Activated CD8-positive, alpha-beta memory T cell treated with anti-CD3 and anti-CD28 coated beads for 36 hours (primary cell): ENCODE results near the gene DLGAP1. TPM values are rescaled to one million over a fixed set of nuclear protein-coding genes. Genes with fewer than 3 reads are reported as not detected.

ENCODE experiments used
- CTCF ChIA-PET: fragments of 350-600 bp; sonication (Branson Sonifier 250); formaldehyde crosslinking; loops from one replicate; lab custom pipeline; 2021; ENCODE audit warnings: antibody characterized with exemption; lab: Charles Lee
- POLR2A ChIA-PET: fragments of 350-600 bp; sonication (Branson Sonifier 250); formaldehyde crosslinking; loops from one replicate; lab custom pipeline; 2021; ENCODE audit warnings: antibody characterized with exemption; lab: Charles Lee
- total RNA-seq, 2 experiments: library from RNA; stranded (reverse); gene quantifications; one replicate each; pipeline ENCODE4 v1.2.3, GENCODE V29; 2021

The DLGAP1 gene
- total RNA-seq, 2 experiments from 2014 or later, result not detected

DNA sequence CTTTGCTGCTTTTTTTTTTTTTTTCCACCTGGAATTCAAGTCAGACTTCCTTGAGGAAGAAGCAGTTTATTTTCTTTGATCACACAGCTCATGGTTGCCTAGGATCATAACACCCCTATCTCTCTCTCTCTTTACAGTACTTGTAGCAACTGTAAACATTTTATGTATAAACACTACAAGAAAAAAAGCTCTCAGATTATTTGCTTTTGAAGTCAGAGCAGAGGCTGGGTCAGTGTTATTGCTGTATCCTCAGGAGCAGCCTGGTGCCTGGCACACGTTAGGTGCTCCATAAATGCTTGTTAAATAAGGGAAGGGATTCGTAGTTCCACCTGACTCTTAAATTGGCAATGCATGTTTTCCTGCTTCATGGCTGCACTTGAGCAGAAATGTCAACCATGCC, 783.9 kb downstream of the DLGAP1 start:
- ChIA-PET POLR2A (no interaction called here), CTCF (no interaction called here)

DNA sequence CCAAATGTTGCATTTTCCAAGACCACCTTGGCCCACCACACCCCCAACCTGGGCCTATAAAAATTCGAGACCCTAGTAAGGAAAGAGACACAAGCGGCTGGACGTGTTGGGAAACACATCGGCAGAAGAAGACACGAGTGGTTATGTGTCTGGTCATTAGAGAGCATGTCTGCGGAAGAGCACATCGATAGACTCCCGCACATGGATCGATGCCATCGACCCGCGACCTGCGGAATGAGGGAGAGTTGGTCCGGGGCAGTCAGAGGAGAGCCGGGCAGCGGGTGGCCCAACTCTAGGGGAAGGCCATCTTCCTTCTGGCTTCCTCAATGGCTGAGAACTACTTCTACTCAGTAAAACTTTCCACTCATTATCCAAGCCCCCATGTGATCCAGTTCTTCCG, 785.7 kb downstream of the DLGAP1 start:
- POLR2A ChIA-PET, result no interaction called here
- CTCF ChIA-PET, result no interaction called here

DNA sequence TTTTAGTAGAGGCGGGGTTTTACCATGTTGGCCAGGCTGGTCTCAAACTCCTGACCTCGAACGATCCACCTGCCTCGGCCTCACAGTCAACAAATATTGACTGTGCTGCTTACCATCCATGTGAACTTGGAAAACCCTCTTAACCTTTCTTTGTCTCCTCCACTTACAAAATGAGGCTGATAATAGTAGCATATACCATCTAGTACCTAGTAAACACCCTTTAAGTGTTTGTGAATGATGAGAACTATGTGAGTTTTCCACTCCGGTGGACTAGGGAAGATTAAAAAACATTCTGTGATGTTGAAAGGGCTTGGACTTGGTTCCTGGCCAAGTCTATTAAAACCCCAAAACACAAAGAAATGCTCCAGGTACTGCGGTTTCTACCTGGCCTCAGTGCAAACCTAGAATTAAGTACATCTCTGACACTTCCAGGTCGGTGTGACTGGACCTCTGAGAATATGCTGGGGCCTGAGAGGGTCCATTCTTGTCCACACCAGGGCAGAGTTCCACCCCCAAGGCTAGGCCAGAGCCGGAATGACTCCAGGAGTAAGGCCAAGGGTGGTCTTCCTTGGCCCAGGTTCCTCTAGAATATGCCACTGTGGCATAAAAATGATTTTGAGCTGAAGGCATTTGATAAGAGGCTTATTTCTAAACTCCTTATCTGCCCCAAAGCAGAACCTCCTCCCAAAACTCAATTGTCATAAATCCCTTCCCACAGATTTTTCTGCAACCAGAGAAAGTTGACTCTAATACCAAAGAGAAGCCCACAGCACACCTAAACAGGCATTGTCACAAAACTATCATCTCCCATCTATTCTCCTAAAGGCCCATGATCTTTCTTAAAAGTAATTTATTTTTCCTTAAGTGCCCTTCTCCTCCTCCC, 787.6 kb downstream of the DLGAP1 start:
- ChIA-PET CTCF (interaction anchor here (0.8 to 3.7 kb wide), 9 partner anchors 18 to 390 kb away, joined by 3 to 33 read pairs (median 6); no protein-coding TSS in a partner anchor), POLR2A (no interaction called here)

DNA sequence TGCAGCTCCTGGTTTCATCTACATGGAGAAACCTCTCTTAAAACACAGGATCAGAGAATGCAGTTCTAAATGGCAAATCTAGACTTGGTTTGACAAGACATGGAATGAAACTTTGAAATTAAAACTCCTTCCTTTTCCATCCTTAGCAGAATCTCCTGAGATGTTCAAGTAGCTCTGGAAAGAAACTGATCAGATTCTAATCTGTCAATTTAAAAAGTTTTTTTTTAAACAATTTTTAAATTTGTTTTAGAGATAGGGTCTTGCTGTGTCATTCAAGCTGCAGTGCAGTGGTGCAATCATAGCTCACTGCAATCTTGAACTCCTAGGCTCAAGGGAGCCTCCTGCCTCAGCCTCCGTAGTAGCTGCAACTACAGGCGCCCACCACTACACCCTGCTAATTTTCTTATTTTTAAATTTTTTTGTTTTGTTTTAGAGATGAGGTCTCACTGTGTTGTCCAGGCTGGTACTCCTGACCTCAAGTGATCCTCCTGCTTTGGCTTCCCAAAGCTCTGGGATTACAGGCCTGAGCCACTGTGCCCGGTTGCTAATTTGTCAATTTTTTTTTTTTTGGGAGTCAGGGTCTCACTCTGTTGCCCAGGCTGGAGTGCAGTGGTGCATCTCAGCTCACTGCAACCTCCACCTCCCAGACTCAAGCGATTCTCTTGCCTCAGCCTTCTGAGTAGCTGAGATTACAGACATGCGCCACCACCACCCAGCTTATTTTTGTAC, 788.4 kb downstream of the DLGAP1 start:
- ChIA-PET CTCF (interaction anchor here (0.8 to 3.7 kb wide), 24 partner anchors 9 to 389 kb away, joined by 3 to 33 read pairs (median 4); no protein-coding TSS in a partner anchor), POLR2A (interaction anchor here (1.6 kb wide), 1 partner anchor 71 kb away, joined by 9 read pairs; no protein-coding TSS in a partner anchor)

DNA sequence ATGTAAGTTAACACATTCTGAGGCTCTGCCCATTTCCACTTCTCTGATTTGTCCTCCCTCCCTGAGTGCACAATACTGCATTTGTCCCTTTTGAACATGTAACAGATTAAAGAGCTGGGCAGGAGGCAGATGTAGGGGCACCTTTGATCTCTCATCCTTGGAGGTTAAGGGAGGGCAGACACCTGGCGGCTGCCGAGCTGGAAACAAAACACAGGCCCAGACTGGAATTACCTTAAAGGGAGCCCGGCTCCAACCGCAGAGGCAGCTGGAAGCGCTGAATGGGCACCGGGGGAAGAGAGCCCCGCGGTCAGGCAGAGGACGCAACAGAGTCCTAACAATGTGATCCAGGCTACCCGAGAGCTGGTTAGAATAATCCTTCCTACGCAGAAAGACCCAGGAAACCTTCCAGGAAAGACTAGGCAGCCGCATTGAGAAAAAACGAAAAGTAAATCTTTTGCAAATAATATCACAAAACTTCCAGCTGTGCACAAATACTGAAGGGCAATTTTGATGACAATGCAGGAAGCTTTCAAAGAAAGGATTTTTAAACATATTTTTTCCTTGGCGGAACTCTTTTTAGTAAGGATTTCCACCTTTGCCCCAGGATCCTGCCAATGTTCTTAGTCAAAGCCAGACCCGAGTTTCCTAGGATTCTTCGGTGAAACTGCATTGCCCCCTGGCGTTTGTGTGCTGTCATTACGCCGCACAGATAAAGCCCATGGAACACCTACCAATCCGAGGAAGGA, 789.2 kb downstream of the DLGAP1 start:
- ChIA-PET POLR2A (interaction anchor here (1.6 kb wide), 1 partner anchor 70 kb away, joined by 9 read pairs; no protein-coding TSS in a partner anchor), CTCF (interaction anchor here (0.5 to 3.7 kb wide), 28 partner anchors 9 to 389 kb away, joined by 3 to 33 read pairs (median 4); no protein-coding TSS in a partner anchor)

DNA sequence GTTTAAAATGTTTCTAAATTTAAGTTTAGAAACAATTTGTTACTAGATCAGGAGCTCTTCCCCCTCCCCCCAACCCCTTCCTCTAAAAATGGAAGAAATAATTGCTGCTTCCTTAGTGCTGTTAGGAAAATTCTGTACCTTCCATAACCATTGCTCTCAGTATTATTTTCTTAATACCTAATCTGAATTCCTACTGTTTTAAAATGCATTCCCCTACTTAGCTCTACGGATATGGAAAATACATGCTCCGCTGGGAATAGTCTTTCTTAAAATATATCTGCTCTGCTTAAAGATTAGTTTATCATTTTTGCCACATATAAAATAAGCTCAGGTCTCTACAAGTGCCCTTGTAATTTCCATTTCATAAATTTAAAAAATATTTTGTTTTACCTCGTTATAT, 789.9 kb downstream of the DLGAP1 start:
- ChIA-PET POLR2A (interaction anchor here (0.6 to 1.6 kb wide), 2 partner anchors 41 to 70 kb away, joined by 7 to 9 read pairs; no protein-coding TSS in a partner anchor), CTCF (interaction anchor here (0.5 to 3.7 kb wide), 12 partner anchors 23 to 388 kb away, joined by 3 to 33 read pairs (median 7); no protein-coding TSS in a partner anchor)

DNA sequence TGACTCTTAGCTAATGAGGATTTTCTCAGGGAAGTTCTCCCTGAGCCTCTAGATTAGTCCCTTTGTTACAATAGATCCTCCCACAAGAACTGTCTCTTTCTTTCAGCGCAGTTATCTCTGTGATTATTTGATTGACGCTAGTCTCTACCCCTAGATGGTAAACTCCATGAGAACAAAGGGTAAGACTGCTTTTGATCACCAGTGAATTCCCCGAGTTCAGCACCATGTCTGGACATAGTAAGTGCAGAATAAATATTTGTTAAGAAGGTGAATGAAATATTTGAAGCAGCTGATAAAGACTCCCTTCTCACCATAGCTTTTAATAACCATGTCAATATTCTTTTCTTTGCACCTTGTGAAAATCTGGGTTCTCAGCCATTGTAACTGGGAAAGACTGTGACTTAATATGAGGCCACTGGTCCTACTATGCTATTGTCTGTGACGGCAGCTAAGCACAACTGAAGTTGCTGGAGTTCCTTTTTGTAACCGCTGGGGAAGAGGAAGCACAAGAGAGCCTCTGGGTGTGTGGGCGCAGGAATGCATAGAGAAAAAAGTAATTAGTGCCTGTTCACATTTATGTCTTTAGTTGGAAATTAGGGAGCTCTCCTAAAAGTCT, 790.4 kb downstream of the DLGAP1 start:
- ChIA-PET POLR2A (interaction anchor here (0.6 kb wide), 1 partner anchor 41 kb away, joined by 7 read pairs; no protein-coding TSS in a partner anchor), CTCF (interaction anchor here (0.8 to 3.7 kb wide), 9 partner anchors 39 to 387 kb away, joined by 3 to 33 read pairs (median 11); no protein-coding TSS in a partner anchor)

DNA sequence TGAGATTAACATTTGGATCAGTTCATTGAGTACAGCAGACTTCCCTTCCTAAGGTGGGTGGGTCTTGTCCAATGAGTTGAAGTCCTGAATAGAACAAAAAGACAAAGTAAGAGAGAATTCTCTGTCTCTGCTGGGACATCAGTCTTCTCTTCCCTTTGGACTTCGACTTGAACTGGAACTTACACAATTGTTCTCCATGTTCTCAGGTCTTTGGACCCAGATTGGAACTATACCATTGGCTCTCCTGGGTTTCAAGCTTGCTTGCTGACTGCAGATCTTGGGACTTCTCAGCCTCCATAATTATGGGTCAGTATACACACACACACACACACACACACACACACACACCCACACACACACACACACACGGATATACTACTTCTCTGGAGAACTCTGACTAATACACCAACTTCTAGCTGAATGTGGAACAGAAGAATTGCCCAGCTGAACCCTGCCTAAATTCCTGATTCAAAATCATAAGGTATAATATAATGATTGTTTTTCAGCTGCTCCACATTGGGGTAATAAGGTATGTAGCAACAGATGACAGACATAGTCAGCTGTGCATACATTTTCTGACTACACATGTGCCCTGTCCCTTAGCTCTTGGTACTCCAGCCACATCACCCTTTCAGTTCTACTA, 791.1 kb downstream of the DLGAP1 start:
- ChIA-PET CTCF (interaction anchor here (0.8 to 3.7 kb wide), 7 partner anchors 38 to 386 kb away, joined by 3 to 33 read pairs (median 16); no protein-coding TSS in a partner anchor), POLR2A (no interaction called here)

DNA sequence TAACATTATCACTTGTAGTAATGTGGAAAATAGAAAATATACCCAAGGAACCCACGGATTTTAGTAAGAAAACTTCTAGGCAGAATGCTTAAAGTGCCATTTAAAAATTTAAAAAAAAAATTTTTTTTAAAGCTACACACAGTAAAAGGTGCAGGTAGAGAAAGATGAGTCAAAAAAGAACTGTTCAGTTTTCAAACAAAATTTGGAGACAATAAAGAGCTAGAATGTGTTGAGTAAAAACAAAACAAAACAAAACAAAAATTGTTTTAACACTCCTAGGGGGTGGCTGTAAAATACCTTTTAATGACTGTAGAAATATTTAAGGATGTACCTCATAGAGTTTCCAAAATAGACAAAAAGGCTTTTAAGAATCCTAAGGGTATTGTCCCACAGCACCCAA, 793.1 kb downstream of the DLGAP1 start:
- CTCF ChIA-PET, result interaction anchor here (0.6 kb wide), 1 partner anchor 140 kb away, joined by 3 read pairs; no protein-coding TSS in a partner anchor
- POLR2A ChIA-PET, result no interaction called here

DNA sequence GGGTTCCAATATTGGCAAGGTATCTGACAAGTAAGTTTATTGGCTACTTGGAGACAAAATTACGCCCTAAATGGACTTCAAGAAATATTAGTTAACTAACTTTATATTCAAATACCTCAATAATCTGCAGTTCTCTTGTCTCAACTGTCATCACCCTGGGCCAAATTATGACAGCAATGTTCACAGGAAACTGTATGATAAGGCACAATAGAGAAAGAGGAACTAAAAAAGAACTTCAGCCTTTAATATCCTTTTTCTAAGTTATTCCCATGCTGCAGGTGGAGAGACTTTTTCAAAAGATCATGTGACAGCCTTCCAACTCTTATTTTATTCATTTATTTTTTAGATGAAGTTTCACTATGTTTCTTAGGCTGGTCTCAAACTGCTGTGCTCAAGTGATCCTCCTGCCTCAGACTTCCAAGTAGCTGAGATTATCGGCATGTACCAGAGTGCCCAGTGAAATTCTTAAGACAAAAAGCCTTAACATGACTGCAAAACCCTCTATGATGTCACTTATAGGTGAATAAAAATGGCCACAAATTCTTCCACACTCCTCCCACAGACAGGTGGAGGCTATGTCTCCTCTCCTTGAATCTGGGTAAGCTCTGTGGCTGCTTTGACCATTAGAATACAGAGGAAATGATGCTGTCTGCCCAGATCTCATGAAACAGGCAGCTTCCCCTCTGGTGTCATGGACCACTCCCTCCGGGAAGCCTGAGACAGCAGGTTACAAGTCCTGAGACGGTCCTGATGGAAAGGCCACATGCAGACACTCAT, 794.2 kb downstream of the DLGAP1 start:
- POLR2A ChIA-PET, result no interaction called here
- CTCF ChIA-PET, result interaction anchor here (0.6 kb wide), 1 partner anchor 26 kb away, joined by 5 read pairs; no protein-coding TSS in a partner anchor

DNA sequence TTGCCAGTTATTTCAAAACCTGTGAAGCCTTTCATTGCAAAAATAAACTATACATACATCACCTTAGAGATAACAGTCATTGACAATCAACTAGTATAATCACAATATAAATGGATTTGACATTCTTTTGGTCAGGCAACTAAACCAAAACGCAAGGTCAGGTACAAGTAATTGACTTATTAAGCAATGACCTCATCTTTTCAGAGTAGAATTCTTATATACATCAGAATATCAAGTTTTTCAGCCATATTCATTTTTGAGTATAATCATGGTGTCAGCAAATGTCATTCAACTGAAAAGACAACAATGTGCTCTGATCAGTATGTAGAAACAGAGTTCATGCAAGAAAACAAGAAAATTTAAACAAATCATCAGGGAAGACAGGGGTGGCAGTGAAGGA, 796.6 kb downstream of the DLGAP1 start:
- POLR2A ChIA-PET, result no interaction called here
- CTCF ChIA-PET, result interaction anchor here (0.7 kb wide), 1 partner anchor 279 kb away, joined by 4 read pairs; no protein-coding TSS in a partner anchor

DNA sequence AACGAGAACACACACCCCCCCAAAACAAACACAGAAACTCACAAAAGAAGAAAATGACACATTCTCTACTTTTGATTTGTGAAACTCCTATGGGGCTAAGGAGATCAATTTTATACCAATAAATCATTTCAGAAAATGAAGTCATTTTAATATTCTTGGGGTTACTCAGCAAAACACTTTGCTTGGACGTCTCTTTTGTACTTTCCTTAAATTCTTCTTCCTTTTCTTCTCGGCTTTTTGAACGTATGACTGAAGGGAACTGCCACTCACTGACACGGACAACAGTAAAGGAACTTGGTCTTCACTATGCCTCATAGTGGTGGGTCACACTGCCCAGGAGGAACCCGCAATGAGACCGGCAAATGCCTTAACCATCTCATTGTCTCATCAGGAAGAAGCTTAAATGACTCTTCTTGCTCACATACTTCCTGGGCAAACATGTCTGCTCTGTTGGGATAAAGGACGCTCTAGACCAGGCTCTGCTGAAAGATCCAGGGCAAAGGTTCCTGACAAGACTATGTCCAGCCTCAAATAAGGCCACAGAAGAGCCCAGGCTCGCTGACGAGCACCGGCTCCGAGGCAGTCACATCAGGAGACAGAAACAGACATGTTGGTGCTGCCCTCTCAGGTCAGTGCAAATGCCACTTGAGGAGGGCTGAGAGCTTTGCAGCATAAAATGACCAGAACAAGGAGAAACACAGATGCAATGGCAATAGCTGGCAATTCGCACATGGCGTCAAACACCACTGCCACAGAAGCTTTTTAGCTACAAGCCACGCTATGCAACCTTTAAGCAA, 799.7 kb downstream of the DLGAP1 start:
- ChIA-PET POLR2A (no interaction called here), CTCF (interaction anchor here (1.2 kb wide), 1 partner anchor 11 kb away, joined by 3 read pairs; no protein-coding TSS in a partner anchor)

DNA sequence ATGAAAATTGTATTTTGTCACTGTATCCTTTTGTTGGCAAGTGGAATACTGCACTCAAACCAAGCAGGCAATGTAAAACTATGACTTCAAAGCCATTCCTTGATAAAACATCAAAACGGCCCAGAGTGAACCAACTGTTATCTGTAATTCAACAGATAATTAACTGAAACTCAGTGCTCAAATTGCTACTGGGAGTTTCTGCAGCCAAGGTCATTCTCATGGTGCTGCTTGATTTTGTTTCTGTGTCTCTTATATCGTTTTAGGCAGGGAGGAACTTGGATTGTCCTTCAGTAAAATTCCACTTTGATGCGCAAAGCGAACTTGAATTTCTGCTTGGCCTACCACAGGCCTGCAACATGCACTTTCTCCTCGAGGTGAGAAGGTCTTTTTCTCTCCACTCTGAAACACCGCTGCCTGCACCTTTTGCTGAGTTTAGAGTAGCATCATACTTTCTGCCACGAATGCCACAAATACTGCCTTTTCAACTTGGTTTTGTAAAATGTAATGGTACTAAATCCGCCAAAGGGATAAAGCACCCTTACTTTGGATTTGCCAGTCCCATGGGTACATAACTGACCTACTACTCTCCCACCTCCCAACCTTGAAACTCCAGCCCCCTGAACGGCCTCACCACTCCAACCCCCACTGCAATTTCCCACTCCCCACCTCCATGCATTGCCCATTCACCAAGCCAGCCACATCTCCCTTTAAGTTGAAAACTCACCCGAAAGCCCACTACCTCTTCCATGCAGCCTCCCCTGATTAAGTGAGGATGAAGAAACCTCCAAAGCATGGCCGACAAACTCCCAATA, 800.5 kb downstream of the DLGAP1 start:
- POLR2A ChIA-PET, result no interaction called here
- CTCF ChIA-PET, result interaction anchor here (1.2 kb wide), 1 partner anchor 11 kb away, joined by 3 read pairs; no protein-coding TSS in a partner anchor

DNA sequence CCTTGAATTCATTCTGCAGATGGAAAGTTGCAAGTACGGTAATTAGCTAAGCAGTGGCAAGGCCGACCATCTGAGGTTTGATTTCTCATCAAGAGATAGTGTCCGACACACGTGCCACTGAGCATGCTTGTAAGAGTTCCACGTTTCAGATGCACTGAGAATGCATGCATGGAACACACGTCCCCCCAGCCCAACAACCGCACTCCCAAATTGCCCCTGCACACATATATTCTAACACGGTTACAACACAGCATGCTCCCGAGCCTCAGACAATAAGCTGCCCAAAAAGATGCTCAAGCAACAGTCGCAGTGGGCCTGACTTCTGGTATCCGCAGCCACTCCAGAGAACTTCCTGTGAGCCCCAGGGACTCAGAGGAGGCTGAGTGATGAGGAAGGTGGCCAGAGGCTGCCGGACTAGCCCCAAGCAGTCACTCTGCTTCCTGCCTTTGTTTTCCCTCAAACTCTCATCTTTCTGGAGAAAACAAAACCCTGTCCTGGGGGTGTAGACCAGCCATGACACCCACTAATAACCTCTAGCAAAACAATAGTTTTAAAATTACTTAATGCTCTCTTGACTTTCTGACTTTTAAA, 801.2 kb downstream of the DLGAP1 start:
- ChIA-PET CTCF (no interaction called here), POLR2A (no interaction called here)
